ENCODE results near the gene SYNM.

DNA sequence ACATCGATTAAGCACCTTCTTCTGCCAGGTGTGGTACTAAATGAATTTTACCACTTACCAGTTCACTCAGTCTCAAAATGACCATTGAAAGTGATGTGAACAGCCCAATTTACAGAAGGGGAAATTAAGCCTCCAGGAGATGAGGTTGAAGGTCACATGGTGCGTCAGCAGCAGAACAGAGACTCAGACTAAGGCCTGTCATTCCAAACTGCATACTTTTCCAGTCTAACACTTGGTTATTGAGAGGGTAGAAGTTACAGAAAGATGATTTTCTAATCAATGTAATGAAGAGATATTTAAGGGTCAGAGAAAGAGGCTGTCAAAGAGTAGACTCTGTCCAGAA is 76.1 kb downstream of the SYNM start:
- TF ChIP-seq, protein P1, sequence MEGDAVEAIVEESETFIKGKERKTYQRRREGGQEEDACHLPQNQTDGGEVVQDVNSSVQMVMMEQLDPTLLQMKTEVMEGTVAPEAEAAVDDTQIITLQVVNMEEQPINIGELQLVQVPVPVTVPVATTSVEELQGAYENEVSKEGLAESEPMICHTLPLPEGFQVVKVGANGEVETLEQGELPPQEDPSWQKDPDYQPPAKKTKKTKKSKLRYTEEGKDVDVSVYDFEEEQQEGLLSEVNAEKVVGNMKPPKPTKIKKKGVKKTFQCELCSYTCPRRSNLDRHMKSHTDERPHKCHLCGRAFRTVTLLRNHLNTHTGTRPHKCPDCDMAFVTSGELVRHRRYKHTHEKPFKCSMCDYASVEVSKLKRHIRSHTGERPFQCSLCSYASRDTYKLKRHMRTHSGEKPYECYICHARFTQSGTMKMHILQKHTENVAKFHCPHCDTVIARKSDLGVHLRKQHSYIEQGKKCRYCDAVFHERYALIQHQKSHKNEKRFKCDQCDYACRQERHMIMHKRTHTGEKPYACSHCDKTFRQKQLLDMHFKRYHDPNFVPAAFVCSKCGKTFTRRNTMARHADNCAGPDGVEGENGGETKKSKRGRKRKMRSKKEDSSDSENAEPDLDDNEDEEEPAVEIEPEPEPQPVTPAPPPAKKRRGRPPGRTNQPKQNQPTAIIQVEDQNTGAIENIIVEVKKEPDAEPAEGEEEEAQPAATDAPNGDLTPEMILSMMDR (conservative IDR thresholded peaks at IDR 0.05; ENCODE audit: low read depth, low read length), result no peak
- no peak for TF ChIP-seq EZH2 (IDR thresholded peaks at IDR 0.05; ENCODE audit: low read length, unreplicated experiment)
